ENCODE results near the gene FRMD7. TPM values are rescaled to one million over a fixed set of nuclear protein-coding genes. Genes with fewer than 3 reads are reported as not detected.

FRMD7 gene
- total RNA-seq, 1 donor from 2014 or later: not detected

- no peak for TF ChIP-seq CTCF (IDR thresholded peaks at IDR 0.05)
- Histone ChIP-seq H3K36me3 (no peaks in the 10 kb centered on the region), H3K9me3 (no peaks in the 10 kb centered on the region), H3K27ac (no peak overlapping the region), H3K4me3 (no peak overlapping the region), H3K4me1 (no peaks in the 10 kb centered on the region), H3K27me3 (no peaks in the 10 kb centered on the region)
- intact Hi-C loops (cut with DNase I): no loop called here
- DNase-seq (ENCODE audit: low spot score in 2 of 2): no peak
These were observed 82.4 kb downstream of the FRMD7 start for GRCh38 chrX:132045456-132045855.

- Histone ChIP-seq H3K36me3 (no peaks in the 10 kb centered on the region), H3K27ac (no peak overlapping the region), H3K4me1 (no peaks in the 10 kb centered on the region), H3K4me3 (no peak overlapping the region), H3K9me3 (no peaks in the 10 kb centered on the region), H3K27me3 (no peaks in the 10 kb centered on the region)
- DNase-seq (ENCODE audit: low spot score in 2 of 2): no peak
- intact Hi-C loops (cut with DNase I): no loop called here
- no peak for TF ChIP-seq CTCF (IDR thresholded peaks at IDR 0.05)
These were observed 82.9 kb downstream of the FRMD7 start for GRCh38 chrX:132044953-132045352.

GRCh38 chrX:132043977-132044376, 83.8 kb downstream of the FRMD7 start:
- Histone ChIP-seq H3K4me3 (no peak overlapping the region), H3K9me3 (no peaks in the 10 kb centered on the region), H3K27ac (no peak overlapping the region), H3K27me3 (no peaks in the 10 kb centered on the region), H3K36me3 (no peaks in the 10 kb centered on the region), H3K4me1 (no peaks in the 10 kb centered on the region)
- intact Hi-C loops (cut with DNase I): no loop called here
- no peak for TF ChIP-seq CTCF (IDR thresholded peaks at IDR 0.05)
- DNase-seq (ENCODE audit: low spot score in 2 of 2): no peak

GRCh38 chrX:132041015-132041414, 86.8 kb downstream of the FRMD7 start:
- H3K27me3 ChIP-seq: no peaks in the 10 kb centered on the region
- intact Hi-C loops (cut with DNase I): no loop called here
- H3K4me3 ChIP-seq: no peak overlapping the region
- H3K9me3 ChIP-seq: no peaks in the 10 kb centered on the region
- no peak for DNase-seq (ENCODE audit: low spot score in 2 of 2)
- no peaks in the 10 kb centered on the region for H3K36me3 ChIP-seq
- no peak for TF ChIP-seq CTCF (IDR thresholded peaks at IDR 0.05)
- H3K4me1 ChIP-seq: no peaks in the 10 kb centered on the region
- no peak overlapping the region for H3K27ac ChIP-seq

GRCh38 chrX:132040066-132040465, 87.8 kb downstream of the FRMD7 start:
- intact Hi-C loops (cut with DNase I): no loop called here
- Histone ChIP-seq H3K27ac (no peak overlapping the region), H3K36me3 (no peaks in the 10 kb centered on the region), H3K27me3 (no peaks in the 10 kb centered on the region), H3K4me3 (no peak overlapping the region), H3K9me3 (no peaks in the 10 kb centered on the region), H3K4me1 (no peaks in the 10 kb centered on the region)
- DNase-seq (ENCODE audit: low spot score in 2 of 2): no peak
- no peak for TF ChIP-seq CTCF (IDR thresholded peaks at IDR 0.05)

- Histone ChIP-seq H3K27ac (no peak overlapping the region), H3K27me3 (no peaks in the 10 kb centered on the region), H3K4me3 (no peak overlapping the region), H3K36me3 (no peaks in the 10 kb centered on the region), H3K9me3 (no peaks in the 10 kb centered on the region), H3K4me1 (no peaks in the 10 kb centered on the region)
- no peak for DNase-seq (ENCODE audit: low spot score in 2 of 2)
- no peak for TF ChIP-seq CTCF (IDR thresholded peaks at IDR 0.05)
- intact Hi-C loops (cut with DNase I): no loop called here
These were observed 90.3 kb downstream of the FRMD7 start for GRCh38 chrX:132037479-132037993.

Measured in ascending aorta (tissue), 2 donors.